Activated effector memory CD4-positive, alpha-beta T cell treated with anti-CD3 and anti-CD28 coated beads, Interleukin-2, amount 50 U/mL, for 16 hours (primary cell): ENCODE data around the gene JADE2.
A peak's percentile ranks its signal among the peaks of the same experiment; 100 is the strongest.

Source experiments
- DNase-seq: peaks from one replicate; pipeline ENCODE4 v3.0.0-alpha.2; 2020

JADE2 gene

GRCh38 chr5:134530301-134531077 is 5.0 kb downstream of the JADE2 start:
- DNase-seq: no peak

GRCh38 chr5:134533115-134533815 is 7.8 kb downstream of the JADE2 start:
- DNase-seq: no peak

- no peak for DNase-seq
Measured at GRCh38 chr5:134534058-134534725, 8.7 kb downstream of the JADE2 start.

GRCh38 chr5:134534726-134535110 is 9.2 kb downstream of the JADE2 start:
- DNase-seq: no peak

- no peak for DNase-seq
Measured at GRCh38 chr5:134536876-134537275, 11.4 kb downstream of the JADE2 start.

- no peak for DNase-seq
Measured at GRCh38 chr5:134537297-134537696, 11.8 kb downstream of the JADE2 start.

- DNase-seq: no peak
Measured at GRCh38 chr5:134538296-134538695, 12.8 kb downstream of the JADE2 start.

GRCh38 chr5:134539732-134540131 is 14.3 kb downstream of the JADE2 start:
- no peak for DNase-seq

- no peak for DNase-seq
Measured at GRCh38 chr5:134540747-134541733, 15.6 kb downstream of the JADE2 start.

- DNase-seq: no peak
Measured at GRCh38 chr5:134541736-134542376, 16.4 kb downstream of the JADE2 start.

- peak; percentile 82 for DNase-seq
Measured at GRCh38 chr5:134543820-134544614, 18.5 kb downstream of the JADE2 start.

- DNase-seq: peak; percentile 71
Measured at GRCh38 chr5:134545070-134545868, 19.8 kb downstream of the JADE2 start.

GRCh38 chr5:134547066-134547465 is 21.6 kb downstream of the JADE2 start:
- no peak for DNase-seq

GRCh38 chr5:134547579-134547978 is 22.1 kb downstream of the JADE2 start:
- DNase-seq: no peak

- DNase-seq: no peak
Measured at GRCh38 chr5:134547999-134548658, 22.7 kb downstream of the JADE2 start.

- DNase-seq: no peak
Measured at GRCh38 chr5:134549714-134550113, 24.2 kb downstream of the JADE2 start.

GRCh38 chr5:134550271-134551214 is 25.1 kb downstream of the JADE2 start:
- DNase-seq: no peak

GRCh38 chr5:134551901-134552300 is 26.4 kb downstream of the JADE2 start:
- DNase-seq: no peak

GRCh38 chr5:134552301-134552700 is 26.8 kb downstream of the JADE2 start:
- no peak for DNase-seq
